ENCODE measurements around the gene DLL4. TPM values are rescaled to one million over a fixed set of nuclear protein-coding genes. Genes with fewer than 3 reads are reported as not detected.

DLL4 gene
- total and polyA plus RNA-seq, 2 donors (not counting 1 experiment from before 2014, with no cell fraction given) = 0.07 to 0.30 TPM

DNA sequence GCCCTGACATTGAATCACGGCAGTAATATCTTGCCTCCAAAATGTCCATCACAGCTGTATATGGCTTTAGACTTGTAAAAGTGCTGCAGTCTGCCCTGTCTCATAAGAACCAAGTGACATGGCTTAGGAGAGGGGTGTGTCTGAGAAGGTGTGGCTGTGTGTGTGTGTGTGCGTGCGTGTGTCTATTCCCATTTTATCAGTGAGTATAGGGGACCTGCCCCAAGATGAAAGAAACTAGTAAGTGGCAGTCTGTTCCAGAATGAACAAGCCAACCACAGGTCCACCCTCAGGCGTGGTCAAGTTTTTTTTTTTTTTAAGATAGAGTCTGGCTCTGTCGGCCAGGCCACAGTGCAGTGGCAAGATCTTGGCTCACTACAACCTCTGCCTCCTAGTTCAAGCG, 49.5 kb upstream of the DLL4 start:
- ATAC-seq (ENCODE audit: low read depth) (no peak), DNase-seq (no peak)
- intact Hi-C loops (cut with micrococcal nuclease) = no loop called here
- Histone ChIP-seq H3K4me2 (replicated peaks; ENCODE audit: low read depth, low read length, poor library complexity, severe bottlenecking) (no peak overlapping the region), H3K9me3 (ENCODE audit: control extremely low read depth in 1 of 3, control insufficient read depth in 2 of 3, insufficient read depth in 1 of 3, low read length in 2 of 3) (peaks cover 0 to 7% (median 0%) of the 10 kb centered on the region in 3 donors), H3K27ac (ENCODE audit: low read length in 2 of 2) (no peak overlapping the region), H3K4me1 (ENCODE audit: control insufficient read depth in 2 of 2, insufficient read depth in 2 of 2, low read length in 2 of 2) (peaks cover 2% of the 10 kb centered on the region in 2 donors), H3K36me3 (replicated peaks in 1 of 2; ENCODE audit: control extremely low read depth in 1 of 2, control insufficient read depth in 1 of 2, extremely low read depth in 1 of 2, insufficient read depth in 2 of 2, low read length in 1 of 2) (no peaks in the 10 kb centered on the region), H3K79me2 (ENCODE audit: control insufficient read depth, insufficient read depth, low read length) (no peaks in the 10 kb centered on the region), H3K27me3 (replicated peaks in 1 of 4; ENCODE audit: control extremely low read depth in 1 of 4, control insufficient read depth in 3 of 4, insufficient read depth in 4 of 4, low read length in 3 of 4) (peaks cover 0 to 6% (median 0%) of the 10 kb centered on the region in 4 experiments), H4K20me1 (ENCODE audit: control insufficient read depth, insufficient read depth, low read length, poor library complexity, severe bottlenecking) (no peaks in the 10 kb centered on the region), H2AFZ (ENCODE audit: insufficient read depth, low read depth, low read length, poor library complexity, severe bottlenecking) (no peak overlapping the region), H3K4me3 (ENCODE audit: control extremely low read depth in 1 of 5, extremely low read depth in 1 of 5, insufficient read depth in 1 of 5, low read depth in 2 of 5, low read length in 4 of 5) (no peak overlapping the region), H3K9ac (ENCODE audit: low read length) (no peak overlapping the region)
- WGBS (ENCODE audit: insufficient coverage) = 93% methylated on average over 4 of the region's 6 CpGs
- no peak for TF ChIP-seq EZH2 (IDR thresholded peaks at IDR 0.05; ENCODE audit: borderline replicate concordance, insufficient read depth, low read depth, low read length, poor library complexity, severe bottlenecking)
- no peak for TF ChIP-seq CTCF (IDR thresholded peaks at IDR 0.05)
- Mint-ChIP-seq H3K4me1 (peaks cover 5% of the 10 kb centered on the region), H3K4me3 (no peak overlapping the region), H3K27ac (no peak overlapping the region), H3K9me3 (ENCODE audit: insufficient read depth) (no peaks in the 10 kb centered on the region), H3K27me3 (peaks cover 3% of the 10 kb centered on the region)
- POLR2A ChIA-PET = no interaction called here
- CTCF ChIA-PET = interaction anchor here (0.6 to 2.8 kb wide), 2 partner anchors 12 to 25 kb away, joined by 3 to 9 read pairs; no protein-coding TSS in a partner anchor

DNA sequence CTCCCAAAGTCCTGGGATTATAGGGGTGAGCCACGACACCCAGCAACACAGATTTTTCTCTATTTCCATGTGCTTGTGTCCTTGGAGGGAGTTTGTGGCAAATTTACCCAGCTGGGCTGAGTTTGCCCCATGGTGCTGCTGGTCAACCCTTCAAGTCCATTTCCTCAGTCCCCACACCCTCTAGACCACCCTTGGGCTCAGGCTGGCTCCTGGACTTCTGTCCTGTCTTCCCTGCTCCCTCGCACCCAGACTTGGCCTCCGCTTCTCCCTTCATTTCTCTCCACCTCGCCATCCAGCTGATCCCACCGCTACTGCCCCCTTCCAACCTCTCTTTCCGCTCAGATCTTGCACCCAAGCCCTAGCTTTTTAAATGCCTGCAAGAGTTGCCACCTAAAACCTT, 47.8 kb upstream of the DLL4 start:
- POLR2A ChIA-PET = no interaction called here
- CTCF ChIA-PET = interaction anchor here (0.7 to 2.2 kb wide), 3 partner anchors 11 to 23 kb away, joined by 4 to 8 read pairs (median 5); partner anchors contain the start of gene VPS18
- Histone ChIP-seq H3K27me3 (replicated peaks in 1 of 4; ENCODE audit: control extremely low read depth in 1 of 4, control insufficient read depth in 3 of 4, insufficient read depth in 4 of 4, low read length in 3 of 4) (no peaks in the 10 kb centered on the region), H3K4me3 (ENCODE audit: control extremely low read depth in 1 of 5, extremely low read depth in 1 of 5, insufficient read depth in 1 of 5, low read depth in 2 of 5, low read length in 4 of 5) (no peak overlapping the region), H3K9ac (ENCODE audit: low read length) (no peak overlapping the region), H3K9me3 (ENCODE audit: control extremely low read depth in 1 of 3, control insufficient read depth in 2 of 3, insufficient read depth in 1 of 3, low read length in 2 of 3) (peaks cover 0 to 7% (median 0%) of the 10 kb centered on the region in 3 donors), H3K79me2 (ENCODE audit: control insufficient read depth, insufficient read depth, low read length) (no peaks in the 10 kb centered on the region), H3K4me1 (ENCODE audit: control insufficient read depth in 2 of 2, insufficient read depth in 2 of 2, low read length in 2 of 2) (no peaks in the 10 kb centered on the region), H4K20me1 (ENCODE audit: control insufficient read depth, insufficient read depth, low read length, poor library complexity, severe bottlenecking) (no peaks in the 10 kb centered on the region), H3K4me2 (replicated peaks; ENCODE audit: low read depth, low read length, poor library complexity, severe bottlenecking) (no peak overlapping the region), H3K27ac (ENCODE audit: low read length in 2 of 2) (no peak overlapping the region), H3K36me3 (replicated peaks in 1 of 2; ENCODE audit: control extremely low read depth in 1 of 2, control insufficient read depth in 1 of 2, extremely low read depth in 1 of 2, insufficient read depth in 2 of 2, low read length in 1 of 2) (no peaks in the 10 kb centered on the region), H2AFZ (ENCODE audit: insufficient read depth, low read depth, low read length, poor library complexity, severe bottlenecking) (no peak overlapping the region)
- Mint-ChIP-seq H3K27me3 (peaks cover 3% of the 10 kb centered on the region), H3K4me3 (no peak overlapping the region), H3K27ac (no peak overlapping the region), H3K4me1 (peaks cover 3% of the 10 kb centered on the region), H3K9me3 (ENCODE audit: insufficient read depth) (no peaks in the 10 kb centered on the region)
- ATAC-seq (ENCODE audit: low read depth) = no peak
- intact Hi-C loops (cut with micrococcal nuclease) = no loop called here
- TF ChIP-seq CTCF (IDR thresholded peaks at IDR 0.05) (no peak), EZH2 (IDR thresholded peaks at IDR 0.05; ENCODE audit: borderline replicate concordance, insufficient read depth, low read depth, low read length, poor library complexity, severe bottlenecking) (no peak)
- 100% methylated on average over 5 of the region's 6 CpGs for WGBS (ENCODE audit: insufficient coverage)
- no peak for DNase-seq
